ENCODE results near the gene C9orf50.
A peak's percentile ranks its signal among the peaks of the same experiment; 100 is the strongest.

Gene C9orf50

GRCh38 chr9:129620669-129621295 lies at the start of gene C9orf50:
TSS of gene C9orf50 (minus strand) at chr9:129621101. CDS start at chr9:129620574, 527 bp downstream.
- H3K27ac Mint-ChIP-seq = peak within 1 kb of the TSS in 1 of 3 experiments; percentile 65
- no peaks in the 10 kb centered on the region for H3K9me3 Mint-ChIP-seq
- peaks cover 12% of the 10 kb centered on the region for H3K4me1 Mint-ChIP-seq
- peak within 1 kb of the TSS; percentile 81 to 86 (median 86) for H3K4me3 Mint-ChIP-seq
- peaks cover 8% of the 10 kb centered on the region for H3K27me3 Mint-ChIP-seq (ENCODE audit: low read depth)
- TF ChIP-seq, protein P1, sequence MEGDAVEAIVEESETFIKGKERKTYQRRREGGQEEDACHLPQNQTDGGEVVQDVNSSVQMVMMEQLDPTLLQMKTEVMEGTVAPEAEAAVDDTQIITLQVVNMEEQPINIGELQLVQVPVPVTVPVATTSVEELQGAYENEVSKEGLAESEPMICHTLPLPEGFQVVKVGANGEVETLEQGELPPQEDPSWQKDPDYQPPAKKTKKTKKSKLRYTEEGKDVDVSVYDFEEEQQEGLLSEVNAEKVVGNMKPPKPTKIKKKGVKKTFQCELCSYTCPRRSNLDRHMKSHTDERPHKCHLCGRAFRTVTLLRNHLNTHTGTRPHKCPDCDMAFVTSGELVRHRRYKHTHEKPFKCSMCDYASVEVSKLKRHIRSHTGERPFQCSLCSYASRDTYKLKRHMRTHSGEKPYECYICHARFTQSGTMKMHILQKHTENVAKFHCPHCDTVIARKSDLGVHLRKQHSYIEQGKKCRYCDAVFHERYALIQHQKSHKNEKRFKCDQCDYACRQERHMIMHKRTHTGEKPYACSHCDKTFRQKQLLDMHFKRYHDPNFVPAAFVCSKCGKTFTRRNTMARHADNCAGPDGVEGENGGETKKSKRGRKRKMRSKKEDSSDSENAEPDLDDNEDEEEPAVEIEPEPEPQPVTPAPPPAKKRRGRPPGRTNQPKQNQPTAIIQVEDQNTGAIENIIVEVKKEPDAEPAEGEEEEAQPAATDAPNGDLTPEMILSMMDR (IDR thresholded peaks at IDR 0.05; ENCODE audit: unreplicated experiment in 3 of 3) = no peak
- no peaks in the 10 kb centered on the region for H3K36me3 Mint-ChIP-seq (ENCODE audit: low read depth)

- Mint-ChIP-seq H3K27me3 (ENCODE audit: low read depth) (peaks cover 76% of the 10 kb centered on the region), H3K27ac (no peak overlapping the region), H3K36me3 (ENCODE audit: low read depth) (no peaks in the 10 kb centered on the region), H3K4me1 (peaks cover 13% of the 10 kb centered on the region), H3K4me3 (no peak overlapping the region), H3K9me3 (no peaks in the 10 kb centered on the region)
- TF ChIP-seq, protein P1 (IDR thresholded peaks at IDR 0.05; ENCODE audit: unreplicated experiment in 3 of 3) = no peak
Observed at GRCh38 chr9:129669946-129670345, 49.0 kb upstream of the C9orf50 start.

GRCh38 chr9:129669141-129669718 lies 48.3 kb upstream of the C9orf50 start:
- Mint-ChIP-seq H3K4me3 (no peak overlapping the region), H3K36me3 (ENCODE audit: low read depth) (no peaks in the 10 kb centered on the region), H3K4me1 (peaks cover 8% of the 10 kb centered on the region), H3K27me3 (ENCODE audit: low read depth) (peaks cover 77% of the 10 kb centered on the region), H3K27ac (no peak overlapping the region), H3K9me3 (no peaks in the 10 kb centered on the region)
- TF ChIP-seq, protein P1 (IDR thresholded peaks at IDR 0.05; ENCODE audit: unreplicated experiment in 3 of 3) = no peak

GRCh38 chr9:129667850-129668249 lies 46.9 kb upstream of the C9orf50 start:
- Mint-ChIP-seq H3K4me1 (no peaks in the 10 kb centered on the region), H3K27me3 (ENCODE audit: low read depth) (peaks cover 78% of the 10 kb centered on the region), H3K27ac (no peak overlapping the region), H3K9me3 (no peaks in the 10 kb centered on the region), H3K36me3 (ENCODE audit: low read depth) (no peaks in the 10 kb centered on the region), H3K4me3 (no peak overlapping the region)
- TF ChIP-seq, protein P1 (IDR thresholded peaks at IDR 0.05; ENCODE audit: unreplicated experiment in 3 of 3) = no peak

DNA sequence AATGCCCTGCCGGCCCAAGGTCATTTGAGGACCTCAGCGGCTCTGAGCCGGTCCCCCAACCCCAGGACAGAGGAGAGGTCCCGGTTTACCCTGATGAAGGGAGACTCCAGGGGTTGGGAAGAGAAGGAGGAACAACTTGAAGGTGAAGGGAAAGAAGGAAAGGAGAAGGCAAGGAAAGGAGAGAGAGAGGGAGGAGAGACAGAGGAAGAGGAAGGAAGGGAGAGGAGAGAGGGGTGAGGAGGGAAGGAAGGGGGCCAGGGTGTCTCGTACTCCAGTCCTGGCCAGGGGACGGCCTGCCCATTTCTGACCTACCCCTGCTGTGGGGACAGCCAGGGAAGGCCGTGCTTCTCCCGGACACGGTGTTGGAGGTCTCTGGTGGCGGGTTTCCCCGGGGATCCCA lies 46.5 kb upstream of the C9orf50 start:
- Mint-ChIP-seq H3K36me3 (ENCODE audit: low read depth) (no peaks in the 10 kb centered on the region), H3K27ac (no peak overlapping the region), H3K27me3 (ENCODE audit: low read depth) (peaks cover 78% of the 10 kb centered on the region), H3K9me3 (no peaks in the 10 kb centered on the region), H3K4me1 (no peaks in the 10 kb centered on the region), H3K4me3 (peak overlapping the region in 1 of 3 experiments; percentile 58)
- TF ChIP-seq, protein P1 (IDR thresholded peaks at IDR 0.05; ENCODE audit: unreplicated experiment in 3 of 3) = no peak

GRCh38 chr9:129666575-129666974 lies 45.7 kb upstream of the C9orf50 start:
- no peaks in the 10 kb centered on the region for H3K36me3 Mint-ChIP-seq (ENCODE audit: low read depth)
- TF ChIP-seq, protein P1 (IDR thresholded peaks at IDR 0.05; ENCODE audit: unreplicated experiment in 3 of 3) = no peak
- H3K4me1 Mint-ChIP-seq = no peaks in the 10 kb centered on the region
- no peak overlapping the region for H3K27ac Mint-ChIP-seq
- peak overlapping the region in 2 of 3 experiments; percentile 52 to 71 for H3K4me3 Mint-ChIP-seq
- no peaks in the 10 kb centered on the region for H3K9me3 Mint-ChIP-seq
- H3K27me3 Mint-ChIP-seq (ENCODE audit: low read depth) = peaks cover 79% of the 10 kb centered on the region
